ENCODE data around the gene RAB3D.
"Not testable (repeated sequence)": the region's sequence is repeated elsewhere in the genome, so short reads cannot be mapped to it uniquely, and the experiment has no call there.

Gene RAB3D, protein sequence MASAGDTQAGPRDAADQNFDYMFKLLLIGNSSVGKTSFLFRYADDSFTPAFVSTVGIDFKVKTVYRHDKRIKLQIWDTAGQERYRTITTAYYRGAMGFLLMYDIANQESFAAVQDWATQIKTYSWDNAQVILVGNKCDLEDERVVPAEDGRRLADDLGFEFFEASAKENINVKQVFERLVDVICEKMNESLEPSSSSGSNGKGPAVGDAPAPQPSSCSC

GRCh38 chr19:11339254-11340098 lies at the start of gene RAB3D:
TSS of gene RAB3D (minus strand) at chr19:11339657. CDS start at chr19:11337399, 2,258 bp downstream.
- DNase-seq, result peak; percentile 70

DNA sequence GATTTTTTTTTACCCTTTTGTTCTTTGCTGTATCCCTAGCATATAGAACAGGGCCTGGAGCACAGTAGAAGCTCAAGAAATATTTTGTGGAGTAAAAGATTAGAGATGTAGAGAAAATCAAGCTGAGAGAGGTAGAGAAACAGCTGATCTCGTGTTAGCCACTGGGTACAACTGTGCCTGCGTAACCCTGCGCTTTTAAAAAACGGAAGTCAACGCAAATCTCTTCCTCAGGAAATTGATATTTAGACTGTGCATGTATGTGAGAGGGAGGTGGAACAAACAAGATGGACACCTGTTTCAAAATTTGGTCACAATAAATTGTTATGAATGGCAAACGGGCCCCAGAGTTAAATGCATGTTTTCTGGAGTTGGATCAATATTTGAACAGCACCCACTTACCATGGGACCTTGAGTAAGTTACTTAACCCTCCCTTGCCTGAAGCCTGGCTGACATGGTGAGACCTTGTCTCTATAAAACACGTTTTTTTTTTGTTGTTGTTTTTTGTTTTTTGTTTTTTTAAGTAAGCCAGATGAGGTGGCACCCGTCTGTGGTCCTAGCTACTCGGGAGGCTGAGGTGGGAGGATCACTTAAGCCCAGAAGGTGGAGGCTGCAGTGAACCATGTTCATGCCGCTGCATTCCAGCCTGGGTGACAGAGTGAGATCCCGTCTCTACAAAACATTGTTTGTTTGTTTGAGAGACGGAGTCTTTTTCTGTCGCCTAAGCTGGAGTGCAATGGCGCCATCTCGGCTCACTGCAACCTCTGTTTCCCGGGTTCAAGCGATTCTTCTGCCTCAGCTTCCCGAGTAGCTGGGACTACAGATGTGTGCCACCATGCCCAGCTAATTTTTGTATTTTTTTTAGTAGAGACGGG lies 47.9 kb upstream of the RAB3D start:
- DNase-seq, result no peak

DNA sequence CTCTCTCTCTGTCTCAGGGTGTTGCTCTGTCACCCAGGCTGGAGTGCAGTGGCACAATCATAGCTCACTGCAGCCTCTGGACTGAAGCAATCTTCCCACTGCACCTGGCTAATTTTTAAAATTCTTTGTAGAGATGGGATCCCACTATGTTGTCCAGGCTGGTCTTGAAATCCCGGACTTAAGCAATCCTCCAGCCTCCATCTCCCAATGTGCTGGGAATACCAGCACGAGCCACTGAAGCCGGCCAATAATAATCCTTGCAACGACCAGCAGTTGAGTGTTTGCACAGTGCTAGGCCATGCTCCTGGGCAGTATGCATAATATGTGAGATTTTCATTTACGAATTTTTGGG lies 45.3 kb upstream of the RAB3D start:
- DNase-seq, result no peak

GRCh38 chr19:11383706-11384048 lies 44.2 kb upstream of the RAB3D start:
- no peak for DNase-seq

GRCh38 chr19:11382898-11383705 lies 43.6 kb upstream of the RAB3D start:
- DNase-seq, result no peak

GRCh38 chr19:11380653-11381537 lies 41.4 kb upstream of the RAB3D start:
- DNase-seq, result peak; percentile 99

DNA sequence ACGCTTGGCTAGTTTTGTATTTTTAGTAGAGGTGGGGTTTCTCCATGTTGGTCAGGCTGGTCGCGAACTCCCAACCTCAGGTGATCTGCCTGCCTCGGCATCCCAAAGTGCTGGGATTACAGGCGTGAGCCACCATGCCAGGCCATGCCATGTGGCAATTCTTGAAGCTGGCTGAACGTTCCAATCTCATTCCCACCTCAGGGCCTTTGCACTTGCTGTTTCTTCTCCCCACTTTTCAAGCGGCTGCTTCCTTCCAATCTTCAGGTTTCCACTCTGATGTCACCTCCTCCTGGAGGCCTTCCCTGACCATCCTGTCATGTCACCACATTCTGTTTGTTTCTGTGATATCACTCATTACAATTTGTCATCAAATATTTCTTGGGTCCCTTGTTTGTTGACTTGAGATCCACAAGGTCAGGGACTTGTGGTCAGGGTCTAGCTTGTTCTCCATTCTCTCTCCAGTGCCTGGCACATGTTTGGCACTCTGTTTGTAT lies 40.4 kb upstream of the RAB3D start:
- DNase-seq, result no peak

DNA sequence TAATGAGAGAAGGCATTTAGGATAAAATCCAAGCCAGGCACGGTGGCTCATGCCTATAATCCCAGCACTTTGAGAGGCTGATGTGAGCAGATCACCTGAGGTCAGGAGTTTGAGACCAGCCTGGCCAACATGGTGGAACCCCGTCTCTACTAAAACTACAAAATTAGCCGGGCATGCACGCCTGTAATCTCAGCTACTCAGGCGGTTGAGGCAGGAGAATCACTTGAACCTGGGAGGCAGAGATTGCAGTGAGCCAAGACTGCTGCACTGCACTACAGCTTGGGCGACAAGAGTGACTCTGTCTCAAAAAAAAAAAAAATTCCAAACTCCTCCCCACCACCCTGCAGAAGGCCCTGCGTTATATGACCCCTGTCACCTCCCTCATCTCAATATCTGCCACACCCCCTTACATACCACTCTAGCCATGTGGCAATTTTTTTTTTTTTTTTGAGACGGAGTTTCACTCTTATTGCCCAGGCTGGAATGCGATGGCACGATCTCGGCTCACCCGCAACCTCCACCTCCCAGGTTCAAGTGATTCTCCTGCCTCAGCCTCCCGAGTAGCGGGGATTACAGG lies 39.9 kb upstream of the RAB3D start:
- DNase-seq, result not testable (repeated sequence)

DNA sequence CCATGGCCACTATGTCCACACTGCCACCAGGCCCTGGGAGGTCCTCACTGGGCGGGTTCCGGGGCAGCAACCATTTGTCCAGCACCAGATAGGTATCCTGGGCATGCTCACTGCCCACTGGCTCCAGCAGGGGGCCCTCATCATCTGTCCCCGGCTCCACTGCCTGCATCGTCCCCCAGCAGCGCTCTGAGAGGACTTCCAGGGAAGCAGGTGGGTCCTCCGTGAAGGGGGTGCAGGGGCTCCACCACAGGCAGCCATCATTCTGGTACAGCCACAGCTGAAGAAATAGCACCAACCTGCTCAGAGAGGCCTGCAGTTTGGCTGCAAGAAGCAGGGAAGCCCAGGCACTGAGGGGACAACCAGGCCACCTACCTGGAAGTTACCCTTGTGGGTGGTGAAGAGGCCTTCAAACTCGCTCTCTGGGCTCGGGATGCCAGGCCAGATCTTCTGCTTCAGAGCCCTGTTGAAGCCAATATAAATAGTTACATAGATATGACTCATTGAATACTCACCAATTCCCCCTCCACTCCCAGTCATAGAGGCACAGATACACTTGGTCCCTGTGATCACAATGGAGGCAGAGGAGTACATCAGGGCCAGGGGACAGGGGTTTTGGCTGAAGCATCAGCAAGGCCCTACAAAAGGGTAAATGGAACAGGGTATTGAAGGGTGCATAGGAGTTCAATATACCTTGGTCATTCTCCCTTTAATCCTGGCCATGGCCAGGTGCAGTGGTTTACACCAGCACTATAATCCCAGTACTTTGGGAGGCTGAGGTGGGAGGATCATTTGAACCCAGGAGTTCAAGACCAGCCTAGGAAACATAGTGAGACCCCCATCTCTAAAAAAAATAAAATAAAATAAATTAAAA lies 39.1 kb upstream of the RAB3D start:
- DNase-seq, result no peak

GRCh38 chr19:11377756-11378155 lies 38.3 kb upstream of the RAB3D start:
- DNase-seq, result no peak

DNA sequence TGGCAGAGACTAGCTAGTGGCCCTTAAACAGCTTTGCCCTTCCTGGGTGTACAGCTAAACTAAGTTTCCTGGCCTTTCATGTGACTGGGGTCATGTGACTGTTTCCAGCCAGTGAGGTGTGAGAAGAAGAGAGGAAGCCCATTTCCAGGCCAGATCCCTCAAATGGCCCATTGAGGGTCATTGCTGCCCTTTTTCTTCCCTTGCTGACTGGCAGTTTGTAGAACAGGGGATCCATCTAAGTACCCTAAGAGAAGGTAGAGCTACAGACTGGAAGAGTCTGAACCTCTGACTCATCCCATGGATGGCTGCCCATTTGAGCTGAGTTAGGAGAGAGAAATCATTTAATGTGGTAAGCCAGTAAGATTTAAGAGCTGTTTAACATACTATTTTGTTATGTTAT lies 37.8 kb upstream of the RAB3D start:
- DNase-seq, result no peak

DNA sequence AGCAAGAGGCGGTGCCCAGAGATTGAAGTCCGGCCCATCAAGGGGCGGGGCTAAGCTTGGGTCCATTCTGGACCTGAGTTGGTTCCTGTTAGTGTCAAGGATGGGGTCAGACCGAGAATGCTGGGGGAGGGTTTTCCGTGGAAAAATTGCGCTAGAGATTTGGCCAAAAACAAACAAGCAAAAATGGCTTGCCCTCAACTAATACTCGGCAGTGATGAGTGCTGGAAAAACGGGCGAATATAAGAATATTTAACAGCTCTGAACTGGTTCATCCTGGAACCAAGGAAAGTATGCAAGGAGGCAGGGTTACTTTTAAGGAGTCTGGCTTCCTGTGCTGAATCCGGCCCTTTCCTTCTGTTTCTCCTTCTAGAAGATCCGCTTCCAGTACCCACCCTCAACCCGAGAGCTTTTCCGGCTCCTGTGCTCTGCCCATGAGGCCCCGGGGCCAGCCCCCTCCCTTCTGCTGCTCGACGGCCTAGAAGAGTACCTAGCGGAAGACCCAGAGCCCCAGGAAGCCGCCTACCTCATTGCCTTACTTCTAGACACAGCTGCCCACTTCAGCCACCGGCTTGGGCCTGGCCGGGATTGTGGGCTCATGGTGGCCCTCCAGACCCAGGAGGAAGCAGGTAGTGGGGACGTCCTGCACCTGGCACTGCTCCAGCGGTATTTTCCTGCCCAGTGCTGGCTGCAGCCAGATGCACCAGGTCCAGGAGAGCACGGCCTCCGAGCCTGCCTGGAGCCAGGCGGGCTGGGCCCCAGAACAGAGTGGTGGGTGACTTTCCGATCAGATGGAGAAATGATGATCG lies 35.9 kb upstream of the RAB3D start:
- peak; percentile 74 for DNase-seq

GRCh38 chr19:11374433-11375142 lies 35.1 kb upstream of the RAB3D start, which contains the start of gene SWSAP1:
TSS of gene SWSAP1 (plus strand) at chr19:11374666. CDS start at chr19:11374681, 15 bp downstream.
- DNase-seq, result peak; percentile 100

DNA sequence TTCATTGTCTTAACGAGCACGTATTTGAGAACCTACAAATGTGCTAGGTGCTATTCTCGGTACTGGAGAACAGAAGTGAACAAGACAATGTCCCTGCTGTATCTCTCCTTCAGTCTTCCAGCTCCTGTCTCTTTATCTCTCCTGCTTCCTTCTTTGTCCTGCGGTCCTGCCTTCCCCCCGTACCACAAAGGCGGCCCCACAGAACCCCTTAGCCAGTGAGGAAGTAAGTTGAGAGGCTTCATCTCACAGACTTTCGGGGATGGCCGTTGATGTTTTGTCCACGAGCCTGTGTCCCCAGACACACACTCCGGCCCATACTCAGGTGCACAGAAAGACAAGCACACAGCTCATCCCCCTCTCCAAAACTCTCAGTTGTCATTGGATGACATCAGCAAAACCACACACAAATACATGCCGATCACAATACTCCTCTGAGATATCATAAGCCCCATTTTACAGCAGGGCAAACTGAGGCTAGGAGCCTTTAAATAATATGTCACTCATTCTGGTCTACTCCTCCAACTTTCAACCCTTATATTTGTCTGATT lies 34.5 kb upstream of the RAB3D start:
- no peak for DNase-seq

DNA sequence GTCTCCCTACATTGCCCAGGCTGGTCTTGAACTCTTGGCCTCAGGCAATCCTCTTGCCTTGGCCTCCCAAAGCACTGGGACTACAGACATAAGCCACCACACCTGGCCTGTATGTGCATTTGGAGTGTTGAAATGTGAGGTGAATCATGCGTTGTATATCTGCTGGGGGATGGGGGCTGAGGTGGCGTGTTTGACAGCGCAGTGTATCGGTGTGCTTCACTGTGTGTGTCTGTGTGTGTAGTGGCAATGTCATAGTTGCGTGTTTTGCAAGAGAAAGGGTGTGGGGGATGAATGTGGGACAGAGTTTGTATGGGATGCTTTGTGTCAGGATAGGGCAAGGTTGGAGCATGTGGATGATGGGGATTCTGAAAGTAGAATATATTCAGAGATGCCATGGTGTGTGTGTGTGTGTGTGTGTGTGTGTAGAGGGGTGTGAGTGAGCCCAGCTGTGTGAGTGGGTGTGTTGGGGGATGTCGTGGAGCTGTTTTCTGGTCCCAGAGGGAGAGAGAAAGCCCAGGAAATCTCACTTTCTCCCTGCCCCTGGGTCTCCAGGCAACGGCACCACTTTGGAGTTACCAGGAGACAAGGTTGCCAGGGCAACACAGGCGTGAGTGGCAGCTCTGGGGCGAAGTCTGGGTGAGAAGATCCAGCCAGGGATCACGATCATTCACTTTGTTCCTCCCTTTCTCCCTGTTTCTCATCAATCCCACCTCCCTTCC lies 33.9 kb upstream of the RAB3D start:
- DNase-seq, result no peak

DNA sequence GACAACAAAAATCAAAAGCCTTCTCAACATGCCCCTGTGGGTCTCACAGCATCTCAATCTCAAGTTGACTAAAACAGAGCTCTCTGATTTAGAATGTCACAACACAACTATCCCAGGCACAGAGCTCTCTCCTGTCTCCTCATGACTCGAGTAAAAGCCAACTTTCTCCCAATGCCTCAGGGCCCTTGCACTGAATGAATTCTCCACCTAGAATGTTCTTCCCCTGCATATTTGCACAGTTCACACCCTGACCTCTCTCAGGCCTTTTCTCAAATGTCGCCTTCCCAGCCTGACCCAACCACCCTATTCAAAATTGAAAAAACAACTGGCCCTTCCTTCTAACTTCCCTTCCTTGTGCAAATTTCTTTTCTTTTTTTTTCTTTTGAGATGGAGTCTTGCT lies 31.3 kb upstream of the RAB3D start:
- no peak for DNase-seq

DNA sequence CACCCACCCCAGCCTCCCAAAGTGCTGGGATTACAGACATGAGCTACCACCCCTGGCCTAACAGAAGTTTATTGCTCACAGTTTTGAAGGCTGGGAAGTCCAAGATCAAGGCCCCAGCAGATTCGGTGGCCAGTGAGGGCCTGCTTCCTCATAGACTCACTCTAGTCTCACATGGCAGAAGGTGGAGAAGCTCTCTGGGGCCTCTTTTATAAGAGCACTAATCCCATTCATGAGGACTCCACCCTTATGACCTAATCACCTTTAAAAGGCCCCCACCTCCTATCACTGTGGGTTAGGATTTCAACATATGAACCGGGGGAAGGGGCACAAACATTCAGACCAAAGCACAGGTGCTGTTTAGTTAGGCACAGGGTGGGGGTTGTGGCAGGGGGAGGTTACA lies 28.1 kb upstream of the RAB3D start:
- DNase-seq, result no peak
